T-helper 17 cell (primary cell): ENCODE data around the gene ERGIC1. TPM values are rescaled to one million over a fixed set of nuclear protein-coding genes. Genes with fewer than 3 reads are reported as not detected.
"Not testable (repeated sequence)": the region's sequence is repeated elsewhere in the genome, so short reads cannot be mapped to it uniquely, and the experiment has no call there.

Source experiments
- ATAC-seq: fragments of 150-1000 bp; cut with Tn5 transposase; 2 replicates; pipeline ENCODE4 v1.10.0; 2021; ENCODE audit warnings: mild to moderate bottlenecking, moderate library complexity
- DNase-seq, 3 donors: peaks; one replicate each; pipeline versions ENCODE4 v3.0.0 to v3.0.0-alpha.2; 2020 to 2021
- H3K9me3 ChIP-seq: one replicate; pipeline ENCODE4 v1.7.0; 2013; ENCODE audit warnings: low read length, mild to moderate bottlenecking; ENCODE audit not compliant: control insufficient read depth, poor library complexity, severe bottlenecking
- H3K27ac Mint-ChIP-seq: one replicate; pipeline ENCODE4 v1.8.0; 2022; ENCODE audit warnings: mild to moderate bottlenecking, moderate library complexity, mixed read lengths
- H3K27me3 Mint-ChIP-seq: one replicate; pipeline ENCODE4 v1.8.0; 2022; ENCODE audit warnings: mixed read lengths
- H3K36me3 Mint-ChIP-seq: one replicate; pipeline ENCODE4 v1.8.0; 2022; ENCODE audit warnings: low read depth, mixed read lengths
- H3K4me1 Mint-ChIP-seq: one replicate; pipeline ENCODE4 v1.8.0; 2022; ENCODE audit warnings: mild to moderate bottlenecking, mixed read lengths
- H3K4me3 Mint-ChIP-seq: one replicate; pipeline ENCODE4 v1.8.0; 2022; ENCODE audit warnings: mild to moderate bottlenecking, moderate library complexity, mixed read lengths
- total RNA-seq, 4 donors: library from RNA in 2 of 4; stranded (reverse) in 2 of 4; gene quantifications; one replicate each; pipeline ENCODE4 v1.2.3 and lab custom pipeline; 2022 to 2026

The ERGIC1 gene
- total RNA-seq, 2 donors from 2014 or later: 50.1 to 53.1 TPM

DNA sequence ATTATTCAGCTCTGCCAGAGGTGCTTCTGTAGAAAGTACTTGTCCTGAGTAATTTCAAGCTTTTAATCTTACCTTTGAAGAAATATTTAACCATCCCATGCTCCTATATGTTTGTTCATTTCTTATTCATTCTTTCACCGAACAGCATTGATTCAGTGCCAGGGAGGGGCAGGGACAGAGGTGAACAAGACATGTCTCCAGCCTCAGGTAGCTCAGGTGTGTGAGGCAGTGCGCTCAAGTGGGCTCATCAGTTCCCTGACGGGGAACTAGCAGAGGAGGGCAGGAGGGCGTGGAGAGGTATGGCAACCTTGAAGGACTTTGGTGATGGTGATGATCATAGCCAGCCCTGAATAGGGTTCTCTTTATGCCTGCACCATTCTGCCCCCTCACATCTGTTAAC, 25.9 kb downstream of the ERGIC1 start:
- Mint-ChIP-seq H3K4me1 (peaks cover 43% of the 10 kb centered on the region), H3K36me3 (peaks cover 6% of the 10 kb centered on the region), H3K27ac (peak overlapping the region; percentile 53), H3K27me3 (no peaks in the 10 kb centered on the region), H3K4me3 (no peak overlapping the region)
- no peak for DNase-seq
- no peaks in the 10 kb centered on the region for H3K9me3 ChIP-seq
- no peak for ATAC-seq

DNA sequence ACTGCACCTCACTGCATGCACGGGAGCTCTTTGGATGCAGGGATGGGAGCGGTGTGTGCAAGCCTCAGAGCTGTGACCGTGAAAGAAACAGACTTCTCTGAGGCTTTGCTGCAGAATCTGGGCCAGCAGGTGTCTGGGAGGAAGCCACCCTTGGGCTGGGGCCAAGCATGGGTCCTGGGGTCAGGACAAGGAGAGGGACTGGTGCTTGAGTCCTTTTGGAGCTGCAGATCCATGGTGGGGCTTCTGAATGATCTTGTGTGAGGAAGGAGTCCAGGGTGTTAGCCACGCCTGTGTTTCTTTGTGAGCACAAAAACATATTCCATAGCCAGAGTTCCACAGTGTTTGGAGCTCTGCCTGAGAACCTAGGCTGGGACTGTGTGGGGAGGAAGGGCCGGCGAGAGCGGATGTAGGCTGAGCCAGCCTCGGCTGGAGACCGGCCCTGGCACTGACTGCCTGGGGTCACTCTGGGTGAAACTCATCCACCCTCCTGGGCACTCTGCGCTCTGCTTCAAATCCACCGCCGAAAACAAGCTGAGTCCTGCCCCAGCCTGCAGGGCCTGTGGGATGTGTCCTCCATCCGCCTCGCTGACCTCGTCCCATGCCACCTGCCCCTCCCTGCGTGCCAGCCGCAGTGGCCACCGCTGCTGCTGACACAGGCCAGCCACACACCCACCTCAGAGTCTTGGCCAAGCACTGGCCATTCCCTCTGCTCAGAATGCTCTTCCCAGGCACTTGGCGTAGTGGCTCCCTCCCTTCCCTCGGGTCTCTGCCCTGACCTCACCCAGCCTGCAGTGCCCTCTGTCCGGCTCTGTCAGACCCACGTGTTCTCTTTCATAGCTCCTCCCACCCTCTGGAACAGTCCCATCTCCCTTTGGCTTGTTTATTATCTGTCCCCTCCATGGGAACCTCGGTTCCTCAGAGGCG, 26.7 kb downstream of the ERGIC1 start:
- DNase-seq (no peak), ATAC-seq (no peak)
- Mint-ChIP-seq H3K36me3 (peaks cover 6% of the 10 kb centered on the region), H3K4me1 (peaks cover 45% of the 10 kb centered on the region), H3K4me3 (no peak overlapping the region), H3K27me3 (no peaks in the 10 kb centered on the region), H3K27ac (peak overlapping the region; percentile 53)
- H3K9me3 ChIP-seq: no peaks in the 10 kb centered on the region

- Mint-ChIP-seq H3K4me1 (peaks cover 40% of the 10 kb centered on the region), H3K27ac (peak overlapping the region; percentile 51), H3K36me3 (peaks cover under 1% of the 10 kb centered on the region), H3K4me3 (no peak overlapping the region), H3K27me3 (no peaks in the 10 kb centered on the region)
- ATAC-seq (no peak), DNase-seq (no peak)
- no peaks in the 10 kb centered on the region for H3K9me3 ChIP-seq
These were observed 27.4 kb downstream of the ERGIC1 start for GRCh38 chr5:172861461-172861860.

- H3K27ac Mint-ChIP-seq: no peak overlapping the region
- H3K4me3 Mint-ChIP-seq: no peak overlapping the region
- peaks cover 2% of the 10 kb centered on the region for H3K36me3 Mint-ChIP-seq
- no peak for DNase-seq
- ATAC-seq: no peak
- H3K9me3 ChIP-seq: no peaks in the 10 kb centered on the region
- H3K4me1 Mint-ChIP-seq: peaks cover 43% of the 10 kb centered on the region
- H3K27me3 Mint-ChIP-seq: no peaks in the 10 kb centered on the region
These were observed 28.2 kb downstream of the ERGIC1 start for GRCh38 chr5:172862165-172862801.

DNA sequence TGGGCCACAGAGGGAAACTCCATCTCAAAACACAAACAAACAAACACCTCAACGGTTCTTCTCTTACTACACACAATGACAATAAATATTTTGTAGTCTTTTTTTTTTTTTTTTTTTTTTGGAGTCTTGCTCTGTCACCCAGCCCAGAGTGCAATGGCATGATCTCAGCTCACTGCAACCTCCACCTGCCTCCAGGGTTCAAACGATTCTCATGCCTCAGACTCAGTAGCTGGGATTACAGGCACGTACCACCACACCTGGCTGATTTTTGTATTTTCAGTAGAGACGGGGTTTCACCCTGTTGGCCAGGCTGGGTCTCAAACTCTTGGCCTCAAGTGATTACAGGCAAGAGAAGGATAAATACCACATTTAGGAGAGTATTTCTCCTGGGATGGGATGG, 30.1 kb downstream of the ERGIC1 start:
- not testable (repeated sequence) for H3K36me3 Mint-ChIP-seq, H3K4me3 Mint-ChIP-seq, ATAC-seq, DNase-seq, H3K9me3 ChIP-seq, H3K27ac Mint-ChIP-seq, H3K27me3 Mint-ChIP-seq
- H3K4me1 Mint-ChIP-seq: peaks cover 46% of the 10 kb centered on the region

GRCh38 chr5:172864747-172865146, 30.7 kb downstream of the ERGIC1 start:
- Mint-ChIP-seq H3K27ac (no peak overlapping the region), H3K4me1 (peaks cover 45% of the 10 kb centered on the region), H3K27me3 (no peaks in the 10 kb centered on the region), H3K4me3 (no peak overlapping the region), H3K36me3 (peaks cover 2% of the 10 kb centered on the region)
- no peaks in the 10 kb centered on the region for H3K9me3 ChIP-seq
- DNase-seq (no peak), ATAC-seq (no peak)

- H3K4me3 Mint-ChIP-seq: no peak overlapping the region
- H3K9me3 ChIP-seq: no peaks in the 10 kb centered on the region
- no peak for DNase-seq
- no peaks in the 10 kb centered on the region for H3K27me3 Mint-ChIP-seq
- peaks cover 2% of the 10 kb centered on the region for H3K36me3 Mint-ChIP-seq
- ATAC-seq: no peak
- peak overlapping the region; percentile 27 for H3K27ac Mint-ChIP-seq
- H3K4me1 Mint-ChIP-seq: peaks cover 32% of the 10 kb centered on the region
These were observed 32.3 kb downstream of the ERGIC1 start for GRCh38 chr5:172866378-172866777.

- no peak overlapping the region for H3K4me3 Mint-ChIP-seq
- H3K27me3 Mint-ChIP-seq: no peaks in the 10 kb centered on the region
These were observed 33.0 kb downstream of the ERGIC1 start for GRCh38 chr5:172866802-172867748.

GRCh38 chr5:172867761-172868435, 33.8 kb downstream of the ERGIC1 start:
- no peak overlapping the region for H3K4me3 Mint-ChIP-seq
- H3K36me3 Mint-ChIP-seq: peaks cover 2% of the 10 kb centered on the region
- H3K27ac Mint-ChIP-seq: peak overlapping the region; percentile 16
- no peak for DNase-seq
- peaks cover 22% of the 10 kb centered on the region for H3K4me1 Mint-ChIP-seq
- H3K9me3 ChIP-seq: no peaks in the 10 kb centered on the region
- ATAC-seq: no peak
- H3K27me3 Mint-ChIP-seq: no peaks in the 10 kb centered on the region

More at GRCh38 chr5:172866802-172867748, 33.0 kb downstream of the ERGIC1 start:
- Mint-ChIP-seq H3K4me1 (peaks cover 29% of the 10 kb centered on the region), H3K36me3 (peaks cover 2% of the 10 kb centered on the region), H3K27ac (peak overlapping the region; percentile 27)
- no peak for ATAC-seq
- no peak for DNase-seq
- H3K9me3 ChIP-seq: no peaks in the 10 kb centered on the region

DNA sequence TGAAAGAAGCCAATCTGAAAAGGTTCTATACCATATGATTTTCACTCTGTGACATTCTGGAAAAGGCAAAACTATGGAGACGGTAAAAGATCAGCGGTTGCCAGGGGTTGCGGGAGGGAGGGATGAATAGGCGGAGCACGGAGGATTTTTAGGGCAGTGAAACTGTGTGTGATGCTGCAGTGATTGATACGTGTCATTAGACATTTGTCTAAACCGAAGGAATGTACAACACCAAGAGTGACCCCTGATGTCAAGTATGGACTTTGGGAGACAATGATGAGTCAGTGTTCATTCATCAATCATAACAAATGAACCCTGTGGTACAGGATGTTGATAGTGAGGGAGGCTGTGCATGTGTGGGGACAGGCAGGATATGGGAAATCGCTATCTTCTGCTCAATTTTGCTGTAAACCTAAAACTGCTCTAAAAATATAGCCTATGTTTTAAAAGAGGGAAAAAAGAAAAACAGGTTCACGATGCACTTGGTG, 34.4 kb downstream of the ERGIC1 start:
- DNase-seq: no peak
- Mint-ChIP-seq H3K4me1 (peaks cover 22% of the 10 kb centered on the region), H3K36me3 (peaks cover 2% of the 10 kb centered on the region), H3K27me3 (no peaks in the 10 kb centered on the region), H3K4me3 (no peak overlapping the region), H3K27ac (peak overlapping the region; percentile 16)
- ATAC-seq: no peak
- H3K9me3 ChIP-seq: no peaks in the 10 kb centered on the region

- no peak for DNase-seq
- H3K9me3 ChIP-seq: no peaks in the 10 kb centered on the region
- H3K4me1 Mint-ChIP-seq: peaks cover 20% of the 10 kb centered on the region
- H3K36me3 Mint-ChIP-seq: peaks cover 2% of the 10 kb centered on the region
- H3K27ac Mint-ChIP-seq: peak overlapping the region; percentile 16
- no peak overlapping the region for H3K4me3 Mint-ChIP-seq
- ATAC-seq: no peak
- H3K27me3 Mint-ChIP-seq: no peaks in the 10 kb centered on the region
These were observed 35.0 kb downstream of the ERGIC1 start for GRCh38 chr5:172868924-172869591.

DNA sequence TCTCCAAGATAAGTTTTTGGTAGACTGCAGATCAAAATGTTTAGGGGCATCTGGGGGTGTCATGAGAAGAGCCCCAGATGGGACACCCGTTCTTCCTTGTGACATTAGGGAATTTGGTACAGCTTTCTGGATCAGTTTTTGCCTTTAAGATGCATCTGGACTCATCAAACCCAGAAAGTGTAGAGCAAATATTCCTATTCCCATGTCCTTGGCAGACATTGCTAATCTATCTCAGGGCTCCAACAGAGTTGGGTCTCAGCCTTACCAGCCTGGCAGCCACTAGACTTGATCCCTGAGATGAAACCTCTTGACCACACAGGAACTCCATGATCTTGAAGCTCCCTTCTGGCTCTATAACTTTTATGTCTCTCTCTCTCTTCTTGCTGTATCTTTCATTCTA, 35.6 kb downstream of the ERGIC1 start:
- H3K4me3 Mint-ChIP-seq: no peak overlapping the region
- ATAC-seq: no peak
- H3K9me3 ChIP-seq: no peaks in the 10 kb centered on the region
- no peaks in the 10 kb centered on the region for H3K27me3 Mint-ChIP-seq
- H3K4me1 Mint-ChIP-seq: peaks cover 23% of the 10 kb centered on the region
- no peak for DNase-seq
- H3K27ac Mint-ChIP-seq: no peak overlapping the region
- peaks cover 2% of the 10 kb centered on the region for H3K36me3 Mint-ChIP-seq
